Esophagus squamous epithelium (tissue), 4 donors: ENCODE results near the gene PZP.

Experiments
- CTCF ChIP-seq, 6 experiments: fragments of 450-650 bp in 4 of 6; fragments of 200-600 bp in 2 of 6; sonication (generic) in 2 of 6; IDR thresholded peaks; one replicate each; pipeline ENCODE4 v1.5.1; 2016 to 2019; ENCODE audit warnings: antibody characterized with exemption in 6 of 6, mild to moderate bottlenecking in 4 of 6, moderate library complexity in 4 of 6
- POLR2A ChIP-seq, 4 donors: fragments of 450-650 bp; IDR thresholded peaks; one replicate each; pipeline ENCODE4 v1.6.1; 2017; ENCODE audit warnings: antibody characterized with exemption in 4 of 4, mild to moderate bottlenecking in 4 of 4, moderate library complexity in 3 of 4

GRCh38 chr12:9120487-9121184 is 87.6 kb downstream of the PZP start:
- TF ChIP-seq CTCF (IDR thresholded peaks at IDR 0.05) (no peak), POLR2A (IDR thresholded peaks at IDR 0.05) (no peak)
